Measurements from ENCODE around the gene PARP8.

- TF ChIP-seq, protein P1, sequence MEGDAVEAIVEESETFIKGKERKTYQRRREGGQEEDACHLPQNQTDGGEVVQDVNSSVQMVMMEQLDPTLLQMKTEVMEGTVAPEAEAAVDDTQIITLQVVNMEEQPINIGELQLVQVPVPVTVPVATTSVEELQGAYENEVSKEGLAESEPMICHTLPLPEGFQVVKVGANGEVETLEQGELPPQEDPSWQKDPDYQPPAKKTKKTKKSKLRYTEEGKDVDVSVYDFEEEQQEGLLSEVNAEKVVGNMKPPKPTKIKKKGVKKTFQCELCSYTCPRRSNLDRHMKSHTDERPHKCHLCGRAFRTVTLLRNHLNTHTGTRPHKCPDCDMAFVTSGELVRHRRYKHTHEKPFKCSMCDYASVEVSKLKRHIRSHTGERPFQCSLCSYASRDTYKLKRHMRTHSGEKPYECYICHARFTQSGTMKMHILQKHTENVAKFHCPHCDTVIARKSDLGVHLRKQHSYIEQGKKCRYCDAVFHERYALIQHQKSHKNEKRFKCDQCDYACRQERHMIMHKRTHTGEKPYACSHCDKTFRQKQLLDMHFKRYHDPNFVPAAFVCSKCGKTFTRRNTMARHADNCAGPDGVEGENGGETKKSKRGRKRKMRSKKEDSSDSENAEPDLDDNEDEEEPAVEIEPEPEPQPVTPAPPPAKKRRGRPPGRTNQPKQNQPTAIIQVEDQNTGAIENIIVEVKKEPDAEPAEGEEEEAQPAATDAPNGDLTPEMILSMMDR (IDR thresholded peaks at IDR 0.05; ENCODE audit: control extremely low read depth in 1 of 3, insufficient read depth in 1 of 3, low read depth in 1 of 3, low read length in 3 of 3), result no peak
- TF ChIP-seq POLR2A (IDR thresholded peaks at IDR 0.05; ENCODE audit: control extremely low read depth in 1 of 2, low read depth in 2 of 2, low read length in 2 of 2) (no peak), TEAD4 (IDR thresholded peaks at IDR 0.05; ENCODE audit: low read depth, low read length) (no peak), POLR2AphosphoS5 (IDR thresholded peaks at IDR 0.05; ENCODE audit: low read depth, low read length) (no peak), SUZ12 (IDR thresholded peaks at IDR 0.05; ENCODE audit: low read length) (no peak), CREB1 (IDR thresholded peaks at IDR 0.05) (no peak), PHF8 (conservative IDR thresholded peaks at IDR 0.05; ENCODE audit: low read depth, low read length) (no peak), CEBPB (IDR thresholded peaks at IDR 0.05; ENCODE audit: low read depth, low read length) (no peak), JUND (IDR thresholded peaks at IDR 0.05; ENCODE audit: low read length) (no peak), YY1 (IDR thresholded peaks at IDR 0.05; ENCODE audit: low read depth, low read length) (no peak), ZNF274 (IDR thresholded peaks at IDR 0.05; ENCODE audit: borderline replicate concordance, extremely low read depth, low read length) (no peak)
- TF ChIP-seq, protein P2, sequence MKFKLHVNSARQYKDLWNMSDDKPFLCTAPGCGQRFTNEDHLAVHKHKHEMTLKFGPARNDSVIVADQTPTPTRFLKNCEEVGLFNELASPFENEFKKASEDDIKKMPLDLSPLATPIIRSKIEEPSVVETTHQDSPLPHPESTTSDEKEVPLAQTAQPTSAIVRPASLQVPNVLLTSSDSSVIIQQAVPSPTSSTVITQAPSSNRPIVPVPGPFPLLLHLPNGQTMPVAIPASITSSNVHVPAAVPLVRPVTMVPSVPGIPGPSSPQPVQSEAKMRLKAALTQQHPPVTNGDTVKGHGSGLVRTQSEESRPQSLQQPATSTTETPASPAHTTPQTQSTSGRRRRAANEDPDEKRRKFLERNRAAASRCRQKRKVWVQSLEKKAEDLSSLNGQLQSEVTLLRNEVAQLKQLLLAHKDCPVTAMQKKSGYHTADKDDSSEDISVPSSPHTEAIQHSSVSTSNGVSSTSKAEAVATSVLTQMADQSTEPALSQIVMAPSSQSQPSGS (IDR thresholded peaks at IDR 0.05; ENCODE audit: low read length), result no peak
These were observed 183.1 kb downstream of the PARP8 start for GRCh38 chr5:50849554-50849953.

All from H1 (cell line).